Rectal smooth muscle tissue (tissue), 1 donor: ENCODE data around the gene NAA80.
"Not testable (repeated sequence)": the region's sequence is repeated elsewhere in the genome, so short reads cannot be mapped to it uniquely, and the experiment has no call there.

Experiments
- H3K27ac ChIP-seq: one replicate; pipeline ENCODE4 v1.7.0; 2013; ENCODE audit warnings: low read depth, low read length, inconsistent platforms
- H3K27me3 ChIP-seq: one replicate; pipeline ENCODE4 v1.7.0; 2013; ENCODE audit warnings: low read length; ENCODE audit not compliant: control insufficient read depth, insufficient read depth
- H3K36me3 ChIP-seq: one replicate; pipeline ENCODE4 v1.7.0; 2013; ENCODE audit warnings: low read length; ENCODE audit not compliant: control insufficient read depth, insufficient read depth
- H3K4me1 ChIP-seq: one replicate; pipeline ENCODE4 v1.7.0; 2013; ENCODE audit warnings: low read length; ENCODE audit not compliant: control insufficient read depth, insufficient read depth
- H3K4me3 ChIP-seq: one replicate; pipeline ENCODE4 v1.7.0; 2013; ENCODE audit warnings: low read length
- H3K9ac ChIP-seq: one replicate; pipeline ENCODE4 v1.7.0; 2013; ENCODE audit warnings: low read length

NAA80 gene

DNA sequence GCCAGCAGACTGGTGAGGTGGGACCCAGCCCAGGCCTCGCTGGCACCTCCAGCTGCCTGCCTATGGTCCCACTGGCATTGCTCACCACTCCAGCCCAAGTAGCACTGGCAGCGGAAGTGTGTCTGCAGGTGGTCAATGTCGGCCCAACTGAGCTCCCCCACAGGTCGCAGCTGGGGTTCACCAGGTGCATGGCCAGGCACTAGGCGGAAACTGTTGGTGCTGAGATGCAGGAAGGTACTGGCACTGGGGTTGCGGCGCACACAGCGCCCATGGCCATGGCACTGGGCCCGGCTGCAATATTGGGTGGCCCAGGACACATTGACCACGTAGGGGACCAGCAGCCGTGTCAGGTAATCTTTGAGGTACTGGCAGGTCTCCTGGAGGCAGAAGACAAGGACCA lies 19.0 kb upstream of the NAA80 start:
- peak overlapping the region; percentile 1 for H3K4me3 ChIP-seq

DNA sequence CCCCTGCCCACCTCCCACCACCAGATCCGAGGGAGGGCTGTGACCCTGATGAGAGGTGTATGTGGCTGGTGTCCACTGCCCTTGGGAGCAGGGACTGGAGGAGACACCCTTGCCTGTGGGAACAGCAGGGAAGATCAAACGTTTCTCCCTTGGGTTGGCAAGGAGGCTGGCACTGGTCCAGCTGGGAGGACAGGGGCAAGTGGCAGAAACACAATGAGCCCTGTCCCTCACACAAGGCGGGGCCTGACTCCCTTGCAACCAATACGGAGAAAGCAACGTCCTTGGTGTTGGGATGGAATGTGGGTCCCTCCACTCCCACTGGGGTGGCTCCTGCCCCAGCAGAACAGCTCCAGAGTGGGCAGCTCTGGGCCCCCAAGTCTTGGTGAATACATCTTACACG lies 18.1 kb upstream of the NAA80 start:
- Histone ChIP-seq H3K9ac (peak overlapping the region; percentile 74), H3K36me3 (peaks cover 8% of the 10 kb centered on the region), H3K4me3 (peak overlapping the region; percentile 34), H3K27me3 (no peaks in the 10 kb centered on the region), H3K4me1 (peaks cover 21% of the 10 kb centered on the region), H3K27ac (peak overlapping the region; percentile 54)

More for the DNA sequence above, 19.0 kb upstream of the NAA80 start:
- Histone ChIP-seq H3K27me3 (no peaks in the 10 kb centered on the region), H3K36me3 (peaks cover 8% of the 10 kb centered on the region), H3K4me1 (peaks cover 21% of the 10 kb centered on the region), H3K9ac (no peak overlapping the region), H3K27ac (no peak overlapping the region)

DNA sequence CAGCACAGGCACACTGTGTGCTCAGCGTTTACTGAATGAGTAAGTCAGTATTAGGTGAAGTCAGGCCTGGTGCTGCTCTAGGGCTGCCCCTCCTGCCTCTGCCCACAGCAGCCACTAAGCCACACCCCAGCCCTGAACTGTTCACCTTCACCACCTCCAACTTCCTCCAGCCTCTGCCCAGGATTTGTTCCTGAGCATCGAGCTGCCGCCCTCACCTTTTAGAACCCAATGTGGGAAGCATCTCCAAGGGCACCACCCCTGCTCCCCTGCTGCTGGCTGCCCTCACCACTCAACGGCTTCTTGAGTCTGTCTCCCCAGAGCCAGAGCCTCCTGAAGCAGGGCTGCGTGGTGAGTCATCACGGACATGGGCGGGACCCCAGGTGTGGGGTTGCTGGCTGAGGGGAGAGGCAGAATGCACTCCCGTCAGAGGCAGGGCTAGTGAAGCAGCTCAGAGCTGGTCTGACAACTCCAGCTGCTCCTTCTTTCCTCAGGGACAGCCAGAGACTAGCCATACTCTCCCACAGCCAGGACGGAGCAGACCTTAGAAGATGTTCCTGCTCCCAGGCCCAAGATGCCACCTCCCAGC lies 17.5 kb upstream of the NAA80 start:
- Histone ChIP-seq H3K27ac (peak overlapping the region; percentile 54), H3K4me3 (peak overlapping the region; percentile 34), H3K9ac (peak overlapping the region; percentile 74), H3K36me3 (peaks cover 8% of the 10 kb centered on the region), H3K27me3 (no peaks in the 10 kb centered on the region), H3K4me1 (peaks cover 17% of the 10 kb centered on the region)

DNA sequence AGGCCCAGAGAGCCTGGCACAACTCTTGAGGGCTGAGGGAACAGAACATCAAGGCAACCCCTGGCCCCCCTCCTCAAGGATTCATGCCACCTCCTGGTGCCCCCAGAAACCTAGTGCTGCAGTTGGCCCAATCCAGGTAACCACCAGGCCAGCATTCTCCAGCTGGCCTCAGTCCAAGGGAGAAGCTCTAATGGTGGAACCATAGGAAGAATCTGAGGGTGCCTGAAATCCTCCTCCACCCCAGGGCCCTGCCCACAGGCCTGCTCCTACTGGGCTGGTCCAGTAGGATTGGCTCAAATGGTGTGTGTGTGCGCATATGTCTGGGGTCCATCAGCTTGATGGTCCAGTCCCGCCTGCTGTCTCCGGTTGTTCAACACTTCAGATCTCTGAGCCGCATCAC lies 15.6 kb upstream of the NAA80 start:
- Histone ChIP-seq H3K4me3 (no peak overlapping the region), H3K4me1 (peaks cover 11% of the 10 kb centered on the region), H3K9ac (no peak overlapping the region), H3K27me3 (no peaks in the 10 kb centered on the region), H3K36me3 (peaks cover 8% of the 10 kb centered on the region), H3K27ac (no peak overlapping the region)

DNA sequence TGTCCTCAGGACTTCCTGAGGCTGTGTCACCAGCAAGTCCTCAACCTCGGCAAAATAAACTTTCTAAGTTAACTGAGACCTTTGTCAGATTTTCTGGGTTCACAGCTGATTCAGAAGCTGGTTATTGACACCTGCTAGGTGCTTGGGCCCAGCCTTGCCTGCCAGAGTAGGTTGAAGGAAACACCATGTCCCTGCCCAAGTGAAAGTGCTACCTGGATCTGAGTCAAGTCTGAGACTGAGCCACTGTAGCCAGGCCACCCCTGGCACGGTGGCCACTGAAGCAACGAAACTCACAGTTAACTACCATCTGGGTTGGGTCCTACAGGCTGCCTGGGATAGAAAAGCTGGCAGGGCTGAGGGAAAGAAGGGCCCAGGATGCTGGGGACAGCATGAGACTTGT lies 15.1 kb upstream of the NAA80 start:
- Histone ChIP-seq H3K4me3 (no peak overlapping the region), H3K36me3 (peaks cover 8% of the 10 kb centered on the region), H3K4me1 (peaks cover 6% of the 10 kb centered on the region), H3K9ac (no peak overlapping the region), H3K27ac (no peak overlapping the region), H3K27me3 (no peaks in the 10 kb centered on the region)

DNA sequence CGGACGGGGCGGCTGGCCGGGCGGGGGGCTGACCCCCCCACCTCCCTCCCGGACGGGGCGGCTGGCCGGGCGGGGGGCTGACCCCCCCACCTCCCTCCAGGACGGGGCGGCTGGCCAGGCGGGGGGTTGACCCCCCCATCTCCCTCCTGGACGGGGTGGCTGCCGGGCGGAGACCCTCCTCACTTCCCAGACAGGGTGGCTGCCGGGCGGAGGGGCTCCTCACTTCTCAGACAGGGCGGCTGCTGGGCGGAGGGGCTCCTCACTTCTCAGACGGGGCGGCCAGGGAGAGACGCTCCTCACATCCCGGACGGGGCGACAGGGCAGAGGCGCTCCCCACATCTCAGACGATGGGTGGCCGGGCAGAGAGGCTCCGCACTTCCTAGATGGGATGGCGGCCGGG lies 12.8 kb upstream of the NAA80 start:
- not testable (repeated sequence) for H3K27ac ChIP-seq

DNA sequence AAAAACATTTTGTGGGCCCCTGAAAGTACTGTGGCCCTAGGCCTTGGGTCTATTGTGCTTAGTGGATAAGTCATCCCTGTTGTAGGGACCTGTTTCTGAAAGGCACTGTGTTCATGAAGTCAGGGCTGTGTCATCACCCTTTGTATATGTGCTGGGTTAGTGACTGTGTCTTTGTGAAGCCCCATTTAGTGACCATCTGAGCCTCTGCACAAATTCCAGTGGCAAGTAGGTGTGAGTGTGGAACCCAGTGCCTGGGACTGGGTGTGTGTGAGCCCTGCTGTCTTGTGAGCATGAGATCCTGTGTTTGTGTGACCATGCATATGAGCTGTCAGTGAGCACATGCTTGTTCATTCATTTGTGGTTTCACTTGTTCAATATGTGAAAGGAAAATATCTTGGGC lies 5.4 kb upstream of the NAA80 start:
- H3K4me3 ChIP-seq, result no peak overlapping the region
- H3K27ac ChIP-seq, result no peak overlapping the region
- no peak overlapping the region for H3K9ac ChIP-seq
- H3K36me3 ChIP-seq, result no peaks in the 10 kb centered on the region
- H3K4me1 ChIP-seq, result peaks cover 3% of the 10 kb centered on the region
- H3K27me3 ChIP-seq, result no peaks in the 10 kb centered on the region

More for the DNA sequence above, 12.8 kb upstream of the NAA80 start:
- H3K4me3 ChIP-seq, H3K9ac ChIP-seq, H3K4me1 ChIP-seq, H3K36me3 ChIP-seq, H3K27me3 ChIP-seq: not testable (repeated sequence)

DNA sequence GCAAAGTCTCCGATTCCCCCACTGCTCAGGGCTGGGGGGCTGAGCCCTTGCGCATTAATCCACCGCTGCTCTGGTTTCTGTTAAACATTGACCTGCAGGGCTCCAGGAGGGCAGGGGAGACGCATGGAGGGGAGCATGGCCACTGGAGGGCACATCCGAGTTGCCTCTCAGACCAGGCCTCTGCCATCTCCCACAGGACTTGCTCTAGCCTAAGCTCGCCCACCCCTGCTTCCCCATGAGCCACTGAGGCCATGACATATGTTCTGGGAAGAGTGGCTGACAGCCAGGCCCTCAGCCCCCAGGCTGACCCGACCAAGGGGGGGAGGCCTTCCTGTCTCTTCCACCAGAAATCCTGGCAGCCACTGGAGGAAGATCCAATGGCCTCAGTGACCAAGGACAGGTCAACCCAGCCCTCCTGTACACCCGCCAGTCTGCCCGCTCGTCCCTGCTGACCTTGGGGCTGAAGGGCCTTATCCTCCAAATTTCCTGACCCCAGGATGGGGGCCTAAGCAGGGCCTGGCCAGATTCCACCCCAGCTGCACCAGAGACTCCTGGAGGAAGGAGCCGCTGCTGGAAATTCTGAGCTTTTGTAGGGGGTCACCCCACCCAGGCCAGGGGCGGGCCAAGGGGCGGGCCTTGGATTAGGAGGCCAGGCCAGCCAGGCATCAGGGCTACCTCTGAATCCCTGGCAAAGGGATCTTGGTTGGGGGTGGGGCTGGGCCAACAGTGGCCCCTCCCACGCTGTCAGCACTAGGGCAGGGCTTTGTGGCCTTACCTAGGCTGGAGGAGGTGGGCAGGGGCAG lies 4.0 kb upstream of the NAA80 start, which contains the start of gene HYAL1:
TSS of gene HYAL1 (minus strand) at position 562 of the 803 bp plus-strand sequence. CDS start 618 bp downstream, outside the sequence.
- H3K4me3 ChIP-seq, result peak within 1 kb of the TSS; percentile 30
- H3K27ac ChIP-seq, result peak within 1 kb of the TSS; percentile 57
- H3K4me1 ChIP-seq, result peaks cover 10% of the 10 kb centered on the region
- no peaks in the 10 kb centered on the region for H3K36me3 ChIP-seq
- no peak within 1 kb of the TSS for H3K9ac ChIP-seq
- H3K27me3 ChIP-seq, result no peaks in the 10 kb centered on the region

DNA sequence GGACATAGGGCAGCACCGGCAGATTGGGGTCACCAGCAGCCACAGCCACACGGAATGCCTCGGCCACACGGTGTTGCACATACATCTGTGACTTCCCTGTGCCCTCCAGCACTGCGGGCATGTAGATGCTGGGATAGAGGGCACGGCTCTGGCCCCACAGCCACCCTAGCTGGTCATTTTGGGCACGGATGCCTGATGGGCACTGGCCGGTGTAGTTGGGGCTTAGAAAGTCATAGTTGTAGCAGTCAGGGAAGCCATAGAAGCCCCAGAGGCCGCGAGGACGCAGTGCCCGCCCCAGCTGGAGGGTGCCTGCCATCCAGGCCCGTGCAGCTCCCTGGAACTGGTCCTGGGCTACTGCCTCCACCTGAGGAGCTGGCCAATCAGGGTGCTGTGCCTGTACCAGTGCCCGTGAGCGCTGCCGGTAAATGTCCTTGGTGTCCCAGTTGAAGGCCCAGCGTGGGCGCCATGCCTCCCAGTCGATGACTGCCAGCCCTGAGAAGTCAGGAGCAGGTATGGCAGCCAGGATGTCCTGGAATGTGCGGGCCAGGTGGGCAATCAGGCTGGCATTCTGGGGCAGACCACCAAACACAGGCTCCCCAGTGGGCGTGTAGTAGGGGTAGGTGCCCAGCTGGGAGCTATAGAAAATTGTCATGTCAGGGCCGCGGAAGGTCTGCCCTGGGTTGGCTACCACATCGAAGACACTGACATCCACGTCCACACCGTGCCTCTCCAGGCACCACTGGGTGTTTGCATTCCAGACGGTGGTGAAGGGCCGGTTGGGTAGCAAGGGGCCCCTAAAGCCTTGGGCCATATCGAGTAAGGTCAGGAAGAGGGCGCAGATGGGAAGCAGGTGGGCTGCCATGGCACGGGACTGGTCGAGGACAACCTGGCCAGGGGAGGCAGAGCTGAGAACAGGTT lies 3.1 kb upstream of the NAA80 start:
- H3K27me3 ChIP-seq, result no peaks in the 10 kb centered on the region
- H3K27ac ChIP-seq, result peak overlapping the region; percentile 12
- H3K9ac ChIP-seq, result no peak overlapping the region
- H3K4me1 ChIP-seq, result peaks cover 10% of the 10 kb centered on the region
- peak overlapping the region; percentile 12 for H3K4me3 ChIP-seq
- H3K36me3 ChIP-seq, result no peaks in the 10 kb centered on the region

DNA sequence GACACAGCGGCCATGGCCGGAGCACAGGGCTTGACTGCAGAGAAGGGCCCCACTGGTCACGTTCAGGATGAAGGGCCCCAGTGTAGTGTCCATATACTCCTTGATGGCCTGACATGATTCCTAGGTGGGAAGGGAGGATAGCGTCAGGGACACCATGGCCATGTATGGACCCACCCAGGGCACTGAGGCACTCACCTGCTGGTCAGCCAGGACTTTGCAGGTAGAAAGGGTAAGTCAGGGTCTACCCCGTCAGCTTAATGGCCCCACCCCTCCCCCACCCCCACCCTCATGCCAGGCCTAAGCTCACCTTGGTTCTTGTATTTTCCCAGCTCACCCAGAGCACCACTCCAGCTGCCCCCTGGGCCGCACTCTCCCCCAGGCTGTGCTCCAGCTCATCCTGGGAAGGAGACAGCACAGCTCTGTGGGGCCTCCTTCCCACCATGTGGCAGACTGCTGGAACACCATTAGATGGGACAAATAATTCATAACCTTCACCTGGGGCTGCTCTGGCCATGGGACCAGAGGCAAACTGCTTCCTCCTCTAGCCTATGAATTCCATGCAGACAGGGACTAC lies 1.6 kb upstream of the NAA80 start:
- Histone ChIP-seq H3K27me3 (no peaks in the 10 kb centered on the region), H3K4me3 (peak overlapping the region; percentile 76), H3K27ac (peak overlapping the region; percentile 87), H3K36me3 (no peaks in the 10 kb centered on the region), H3K4me1 (peaks cover 10% of the 10 kb centered on the region), H3K9ac (no peak overlapping the region)

DNA sequence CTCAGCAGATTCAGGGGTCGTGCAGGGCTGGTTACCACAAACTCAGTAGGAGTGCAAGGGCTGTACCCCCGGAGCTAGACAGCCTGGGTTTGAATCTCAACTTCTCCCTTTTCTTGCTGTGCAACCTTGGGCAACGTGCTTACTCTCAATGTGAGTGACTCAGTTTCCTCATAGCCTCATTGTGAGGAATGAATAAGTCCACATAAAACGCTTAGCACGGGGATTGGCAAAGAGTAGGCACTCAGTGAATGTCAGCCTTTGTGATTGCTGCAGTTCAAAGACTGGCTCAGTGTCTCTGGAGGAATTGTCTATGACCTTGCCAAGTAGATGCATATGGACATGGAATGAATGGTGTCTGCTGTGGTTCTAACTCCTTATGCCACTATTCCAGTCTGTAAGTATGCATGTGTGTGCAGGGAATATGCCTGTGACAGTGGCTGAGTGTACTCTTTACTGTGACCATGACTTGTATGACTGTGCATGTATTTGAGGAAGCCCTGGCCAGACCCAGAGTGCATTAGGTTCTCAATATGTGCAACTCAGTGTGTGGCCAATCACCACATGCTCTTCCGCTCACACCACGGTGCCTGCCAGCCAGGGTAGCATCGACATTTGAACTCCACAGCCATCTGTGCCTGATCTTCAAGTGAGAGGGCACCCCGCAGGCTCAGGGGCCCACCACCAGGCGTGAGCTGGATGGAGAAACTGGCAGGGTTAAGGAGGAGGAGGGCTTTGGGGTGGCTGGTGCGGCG lies 900 bp upstream of the NAA80 start:
- Histone ChIP-seq H3K4me1 (peaks cover 10% of the 10 kb centered on the region), H3K27ac (peak overlapping the region; percentile 87), H3K27me3 (no peaks in the 10 kb centered on the region), H3K9ac (peak overlapping the region; percentile 1), H3K4me3 (peak overlapping the region; percentile 76), H3K36me3 (no peaks in the 10 kb centered on the region)
